ENCODE measurements around the gene RDH5.

DNA sequence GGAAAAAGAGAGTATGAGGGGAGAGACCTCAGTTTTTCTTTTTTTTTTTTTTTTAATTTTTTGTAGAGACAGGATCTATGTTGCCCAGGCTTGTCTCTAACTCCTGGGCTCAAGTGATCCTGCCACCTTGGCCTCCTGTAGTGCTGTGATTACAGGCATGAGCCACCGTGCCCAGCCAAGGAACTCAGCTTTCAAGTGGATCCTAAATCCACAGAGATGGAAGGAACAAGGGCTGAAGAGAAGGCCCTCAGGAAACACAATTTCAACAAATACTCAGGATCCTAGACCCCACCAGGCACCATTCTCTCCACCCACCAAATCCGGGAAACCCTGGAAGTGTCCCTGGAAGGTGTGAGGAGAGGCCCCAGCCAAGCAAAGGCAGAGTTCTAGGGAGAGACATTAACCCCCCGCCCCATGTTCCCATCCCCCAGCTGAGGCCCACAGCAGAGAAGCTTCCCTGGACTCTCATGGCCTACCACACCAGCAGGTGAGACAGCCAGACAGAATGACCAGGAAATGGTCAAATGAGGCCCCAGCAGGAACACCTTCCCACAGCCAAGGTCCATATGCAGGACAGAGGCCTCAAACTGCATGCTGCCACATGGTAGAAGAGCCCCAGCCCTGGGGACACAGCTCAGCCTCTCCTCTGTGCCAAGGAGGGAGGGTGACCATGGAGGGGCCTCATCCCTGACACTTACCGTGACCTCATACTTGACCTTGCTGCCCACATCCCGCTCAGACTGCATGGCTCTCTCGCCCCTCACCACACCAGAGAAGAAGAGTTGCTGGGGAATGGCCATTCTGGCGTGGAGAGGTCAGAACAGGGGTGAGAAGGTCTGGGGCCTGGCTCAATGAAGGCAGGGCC, 26.6 kb upstream of the RDH5 start:
- TF ChIP-seq, protein P1, sequence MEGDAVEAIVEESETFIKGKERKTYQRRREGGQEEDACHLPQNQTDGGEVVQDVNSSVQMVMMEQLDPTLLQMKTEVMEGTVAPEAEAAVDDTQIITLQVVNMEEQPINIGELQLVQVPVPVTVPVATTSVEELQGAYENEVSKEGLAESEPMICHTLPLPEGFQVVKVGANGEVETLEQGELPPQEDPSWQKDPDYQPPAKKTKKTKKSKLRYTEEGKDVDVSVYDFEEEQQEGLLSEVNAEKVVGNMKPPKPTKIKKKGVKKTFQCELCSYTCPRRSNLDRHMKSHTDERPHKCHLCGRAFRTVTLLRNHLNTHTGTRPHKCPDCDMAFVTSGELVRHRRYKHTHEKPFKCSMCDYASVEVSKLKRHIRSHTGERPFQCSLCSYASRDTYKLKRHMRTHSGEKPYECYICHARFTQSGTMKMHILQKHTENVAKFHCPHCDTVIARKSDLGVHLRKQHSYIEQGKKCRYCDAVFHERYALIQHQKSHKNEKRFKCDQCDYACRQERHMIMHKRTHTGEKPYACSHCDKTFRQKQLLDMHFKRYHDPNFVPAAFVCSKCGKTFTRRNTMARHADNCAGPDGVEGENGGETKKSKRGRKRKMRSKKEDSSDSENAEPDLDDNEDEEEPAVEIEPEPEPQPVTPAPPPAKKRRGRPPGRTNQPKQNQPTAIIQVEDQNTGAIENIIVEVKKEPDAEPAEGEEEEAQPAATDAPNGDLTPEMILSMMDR (conservative IDR thresholded peaks at IDR 0.05; ENCODE audit: low read depth, low read length): no peak
- TF ChIP-seq EZH2 (IDR thresholded peaks at IDR 0.05; ENCODE audit: low read length, unreplicated experiment): no peak

Measured in PC-3 (cell line).